ENCODE measurements around the gene TNXB. TPM values are rescaled to one million over a fixed set of nuclear protein-coding genes. Genes with fewer than 3 reads are reported as not detected.

Gene TNXB
- total and polyA plus RNA-seq, 9 of the 15 experiments (the other 6 are each of a cell fraction or from before 2014, with no cell fraction given), result 0.14 to 28.1 (median 12.4) TPM

DNA sequence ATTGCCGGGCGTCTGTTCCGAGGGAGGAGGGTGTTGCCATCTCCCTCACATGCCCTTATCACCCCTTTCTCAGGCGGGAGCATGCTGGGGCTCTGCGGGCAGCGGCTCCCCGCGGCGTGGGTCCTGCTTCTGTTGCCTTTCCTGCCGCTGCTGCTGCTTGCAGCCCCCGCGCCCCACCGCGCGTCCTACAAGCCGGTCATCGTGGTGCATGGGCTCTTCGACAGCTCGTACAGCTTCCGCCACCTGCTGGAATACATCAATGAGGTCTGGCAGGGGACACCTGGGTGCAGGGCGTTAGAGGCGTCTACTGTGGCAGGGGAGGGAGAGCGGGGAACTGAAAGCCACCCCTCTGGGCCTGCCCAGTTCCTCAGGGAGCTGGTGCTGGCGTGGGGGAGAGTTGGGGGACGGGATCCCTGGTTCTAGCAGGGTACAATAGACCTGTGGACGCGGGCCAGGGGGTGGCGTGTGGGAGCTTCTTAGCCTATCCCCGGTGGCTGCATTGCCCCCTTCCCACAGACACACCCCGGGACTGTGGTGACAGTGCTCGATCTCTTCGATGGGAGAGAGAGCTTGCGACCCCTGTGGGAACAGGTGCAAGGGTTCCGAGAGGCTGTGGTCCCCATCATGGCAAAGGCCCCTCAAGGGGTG lies 45.5 kb upstream of the TNXB start (continued):
- TF ChIP-seq ZNF165 (CRISPR knock-in tag; IDR thresholded peaks at IDR 0.05; ENCODE audit: borderline replicate concordance) (no peak), SAP30 (IDR thresholded peaks at IDR 0.05; ENCODE audit: borderline replicate concordance, insufficient read depth, low read depth, low read length, poor library complexity, severe bottlenecking) (peak; percentile 88), CGGBP1 (CRISPR knock-in tag; IDR thresholded peaks at IDR 0.05) (no peak), CREB3L1 (IDR thresholded peaks at IDR 0.05; ENCODE audit: borderline replicate concordance, low read depth) (no peak; the same call in 1 of the 2 replicates), ZNF253 (CRISPR knock-in tag; conservative IDR thresholded peaks at IDR 0.05) (no peak), EP300 (IDR thresholded peaks at IDR 0.05; ENCODE audit: low read length) (peak; percentile 33; the same call in 1 of the 2 replicates), SMAD1 (IDR thresholded peaks at IDR 0.05; ENCODE audit: low read depth, low read length, partially characterized antibody) (peak; percentile 39), MIER1 (IDR thresholded peaks at IDR 0.05; ENCODE audit: low read depth) (no peak), DMBX1 (CRISPR knock-in tag; IDR thresholded peaks at IDR 0.05; ENCODE audit: borderline replicate concordance) (no peak), NFE2 (IDR thresholded peaks at IDR 0.05; ENCODE audit: low read depth) (no peak), POLR2A (conservative IDR thresholded peaks at IDR 0.05) (peak; percentile 67), ZNF561 (CRISPR knock-in tag; conservative IDR thresholded peaks at IDR 0.05) (no peak), ZNF24 (IDR thresholded peaks at IDR 0.05) (no peak), MBD2 (IDR thresholded peaks at IDR 0.05; ENCODE audit: borderline replicate concordance, low read depth) (no peak), PPARD (CRISPR knock-in tag; IDR thresholded peaks at IDR 0.05) (no peak), MAX (CRISPR knock-in tag; IDR thresholded peaks at IDR 0.05) (peak; percentile 90), SOX6 (IDR thresholded peaks at IDR 0.05) (no peak), ZNF174 (CRISPR knock-in tag; IDR thresholded peaks at IDR 0.05) (no peak), TFAP4 (CRISPR knock-in tag; IDR thresholded peaks at IDR 0.05; ENCODE audit: borderline replicate concordance) (peak; percentile 71; the same call in 1 of the 2 replicates), ZNF311 (CRISPR knock-in tag; IDR thresholded peaks at IDR 0.05) (no peak), CTBP1 (IDR thresholded peaks at IDR 0.05; ENCODE audit: borderline replicate concordance) (peak; percentile 84), POLR3G (IDR thresholded peaks at IDR 0.05; ENCODE audit: extremely low read depth, insufficient read length, insufficient replicate concordance) (no peak), ZNF444 (CRISPR knock-in tag; IDR thresholded peaks at IDR 0.05) (no peak)
- TF ChIP-seq, protein P1, sequence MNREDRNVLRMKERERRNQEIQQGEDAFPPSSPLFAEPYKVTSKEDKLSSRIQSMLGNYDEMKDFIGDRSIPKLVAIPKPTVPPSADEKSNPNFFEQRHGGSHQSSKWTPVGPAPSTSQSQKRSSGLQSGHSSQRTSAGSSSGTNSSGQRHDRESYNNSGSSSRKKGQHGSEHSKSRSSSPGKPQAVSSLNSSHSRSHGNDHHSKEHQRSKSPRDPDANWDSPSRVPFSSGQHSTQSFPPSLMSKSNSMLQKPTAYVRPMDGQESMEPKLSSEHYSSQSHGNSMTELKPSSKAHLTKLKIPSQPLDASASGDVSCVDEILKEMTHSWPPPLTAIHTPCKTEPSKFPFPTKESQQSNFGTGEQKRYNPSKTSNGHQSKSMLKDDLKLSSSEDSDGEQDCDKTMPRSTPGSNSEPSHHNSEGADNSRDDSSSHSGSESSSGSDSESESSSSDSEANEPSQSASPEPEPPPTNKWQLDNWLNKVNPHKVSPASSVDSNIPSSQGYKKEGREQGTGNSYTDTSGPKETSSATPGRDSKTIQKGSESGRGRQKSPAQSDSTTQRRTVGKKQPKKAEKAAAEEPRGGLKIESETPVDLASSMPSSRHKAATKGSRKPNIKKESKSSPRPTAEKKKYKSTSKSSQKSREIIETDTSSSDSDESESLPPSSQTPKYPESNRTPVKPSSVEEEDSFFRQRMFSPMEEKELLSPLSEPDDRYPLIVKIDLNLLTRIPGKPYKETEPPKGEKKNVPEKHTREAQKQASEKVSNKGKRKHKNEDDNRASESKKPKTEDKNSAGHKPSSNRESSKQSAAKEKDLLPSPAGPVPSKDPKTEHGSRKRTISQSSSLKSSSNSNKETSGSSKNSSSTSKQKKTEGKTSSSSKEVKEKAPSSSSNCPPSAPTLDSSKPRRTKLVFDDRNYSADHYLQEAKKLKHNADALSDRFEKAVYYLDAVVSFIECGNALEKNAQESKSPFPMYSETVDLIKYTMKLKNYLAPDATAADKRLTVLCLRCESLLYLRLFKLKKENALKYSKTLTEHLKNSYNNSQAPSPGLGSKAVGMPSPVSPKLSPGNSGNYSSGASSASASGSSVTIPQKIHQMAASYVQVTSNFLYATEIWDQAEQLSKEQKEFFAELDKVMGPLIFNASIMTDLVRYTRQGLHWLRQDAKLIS (CRISPR knock-in tag; IDR thresholded peaks at IDR 0.05), result no peak

All from K562 (cell line).